Hepatocyte (in vitro differentiated cells): ENCODE results near the gene BPIFB6. TPM values are rescaled to one million over a fixed set of nuclear protein-coding genes. Genes with fewer than 3 reads are reported as not detected.

Experiments used
- DNase-seq: peaks from one replicate; pipeline ENCODE4 v3.0.0-alpha.2; 2016; ENCODE audit warnings: low spot score
- H2AFZ ChIP-seq: fragments of 200-600 bp; sonication (generic); 2 replicates; pipeline ENCODE4 v1.6.0; 2016; ENCODE audit warnings: antibody characterized with exemption, mild to moderate bottlenecking
- H3K27ac ChIP-seq: fragments of 200-600 bp; sonication (generic); 2 replicates; pipeline ENCODE4 v1.5.1; 2016; ENCODE audit warnings: mild to moderate bottlenecking
- H3K27me3 ChIP-seq: fragments of 200-600 bp; sonication (generic); 2 replicates; pipeline ENCODE4 v1.6.1; 2016
- H3K36me3 ChIP-seq: fragments of 200-600 bp; sonication (generic); replicated peaks from 2 replicates; pipeline ENCODE4 v1.5.1; 2016; ENCODE audit warnings: low read depth; ENCODE audit not compliant: insufficient read depth
- H3K4me1 ChIP-seq: fragments of 200-600 bp; sonication (generic); 2 replicates; pipeline ENCODE4 v1.5.1; 2016; ENCODE audit warnings: mild to moderate bottlenecking, moderate library complexity; ENCODE audit not compliant: insufficient read depth
- H3K4me2 ChIP-seq: fragments of 200-600 bp; sonication (generic); 2 replicates; pipeline ENCODE4 v1.6.0; 2016
- H3K4me3 ChIP-seq: fragments of 200-600 bp; sonication (generic); 2 replicates; pipeline ENCODE4 v1.5.1; 2016; ENCODE audit warnings: mild to moderate bottlenecking
- H3K79me2 ChIP-seq: fragments of 200-600 bp; sonication (generic); 2 replicates; pipeline ENCODE4 v1.6.0; 2017; ENCODE audit warnings: mild to moderate bottlenecking
- H3K9me2 ChIP-seq: fragments of 200-600 bp; sonication (generic); replicated peaks from 2 replicates; pipeline ENCODE4 v1.6.0; 2017; ENCODE audit warnings: mild to moderate bottlenecking; ENCODE audit not compliant: insufficient read depth
- H3K9me3 ChIP-seq: fragments of 200-600 bp; sonication (generic); 2 replicates; pipeline ENCODE4 v1.5.1; 2016; ENCODE audit warnings: low read depth, mild to moderate bottlenecking
- H4K20me1 ChIP-seq: fragments of 200-600 bp; sonication (generic); 2 replicates; pipeline ENCODE4 v1.6.0; 2016; ENCODE audit warnings: mild to moderate bottlenecking; ENCODE audit not compliant: insufficient read depth, poor library complexity, severe bottlenecking
- EZH2 ChIP-seq: fragments of 200-600 bp; sonication (generic); IDR thresholded peaks from 2 replicates; pipeline ENCODE4 v1.6.1; 2016; ENCODE audit warnings: antibody characterized with exemption, mild to moderate bottlenecking, borderline replicate concordance
- EZH2phosphoT487 ChIP-seq: fragments of 200-600 bp; sonication (generic); IDR thresholded peaks from one replicate; pipeline ENCODE4 v1.6.1; 2018; ENCODE audit warnings: antibody characterized with exemption, mild to moderate bottlenecking, low read depth, moderate library complexity; ENCODE audit not compliant: unreplicated experiment, severe bottlenecking
- WGBS: methylation state at CpG from one replicate; pipeline ENCODE4 v1.1.6; 2016; ENCODE audit warnings: low lambda C conversion rate; ENCODE audit errors: missing lambda C conversion rate; 5-methylcytosine and 5-hydroxymethylcytosine counted together
- polyA plus RNA-seq: library from polyadenylated mRNA; unstranded; fragments of >200 nt; fragmentation: Nextera tagmentation; extraction: Ambion mirVana; gene quantifications from 2 replicates; pipeline ENCODE4 v1.2.1, GENCODE V29; 2016
- total RNA-seq: library from RNA; depleted of rRNA; stranded (reverse); fragments of >200 nt; gene quantifications from 2 replicates; pipeline ENCODE4 v1.2.3, GENCODE V29; 2014
- TF ChIP-seq, protein P1 (sequence below): fragments of 200-600 bp; sonication (generic); IDR thresholded peaks from 2 replicates; pipeline ENCODE4 v1.5.1; 2016; ENCODE audit warnings: antibody characterized with exemption, mild to moderate bottlenecking; ENCODE audit not compliant: poor library complexity

BPIFB6 gene
- total and polyA plus RNA-seq, 2 experiments from 2014 or later = not detected

GRCh38 chr20:33005908-33006775 lies 25.3 kb upstream of the BPIFB6 start:
- Histone ChIP-seq H3K9me3 (no peaks in the 10 kb centered on the region), H3K27ac (no peak overlapping the region), H3K27me3 (peaks cover 2% of the 10 kb centered on the region), H2AFZ (no peak overlapping the region), H4K20me1 (no peaks in the 10 kb centered on the region), H3K4me1 (no peaks in the 10 kb centered on the region), H3K9me2 (no peaks in the 10 kb centered on the region), H3K4me2 (no peak overlapping the region), H3K79me2 (no peaks in the 10 kb centered on the region), H3K4me3 (no peak overlapping the region), H3K36me3 (no peaks in the 10 kb centered on the region)
- 82% methylated on average over 8 of the region's 8 CpGs for WGBS
- no peak for DNase-seq
- TF ChIP-seq, protein P1, sequence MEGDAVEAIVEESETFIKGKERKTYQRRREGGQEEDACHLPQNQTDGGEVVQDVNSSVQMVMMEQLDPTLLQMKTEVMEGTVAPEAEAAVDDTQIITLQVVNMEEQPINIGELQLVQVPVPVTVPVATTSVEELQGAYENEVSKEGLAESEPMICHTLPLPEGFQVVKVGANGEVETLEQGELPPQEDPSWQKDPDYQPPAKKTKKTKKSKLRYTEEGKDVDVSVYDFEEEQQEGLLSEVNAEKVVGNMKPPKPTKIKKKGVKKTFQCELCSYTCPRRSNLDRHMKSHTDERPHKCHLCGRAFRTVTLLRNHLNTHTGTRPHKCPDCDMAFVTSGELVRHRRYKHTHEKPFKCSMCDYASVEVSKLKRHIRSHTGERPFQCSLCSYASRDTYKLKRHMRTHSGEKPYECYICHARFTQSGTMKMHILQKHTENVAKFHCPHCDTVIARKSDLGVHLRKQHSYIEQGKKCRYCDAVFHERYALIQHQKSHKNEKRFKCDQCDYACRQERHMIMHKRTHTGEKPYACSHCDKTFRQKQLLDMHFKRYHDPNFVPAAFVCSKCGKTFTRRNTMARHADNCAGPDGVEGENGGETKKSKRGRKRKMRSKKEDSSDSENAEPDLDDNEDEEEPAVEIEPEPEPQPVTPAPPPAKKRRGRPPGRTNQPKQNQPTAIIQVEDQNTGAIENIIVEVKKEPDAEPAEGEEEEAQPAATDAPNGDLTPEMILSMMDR = no peak
- TF ChIP-seq EZH2phosphoT487 = no peak
- no peak for TF ChIP-seq EZH2

DNA sequence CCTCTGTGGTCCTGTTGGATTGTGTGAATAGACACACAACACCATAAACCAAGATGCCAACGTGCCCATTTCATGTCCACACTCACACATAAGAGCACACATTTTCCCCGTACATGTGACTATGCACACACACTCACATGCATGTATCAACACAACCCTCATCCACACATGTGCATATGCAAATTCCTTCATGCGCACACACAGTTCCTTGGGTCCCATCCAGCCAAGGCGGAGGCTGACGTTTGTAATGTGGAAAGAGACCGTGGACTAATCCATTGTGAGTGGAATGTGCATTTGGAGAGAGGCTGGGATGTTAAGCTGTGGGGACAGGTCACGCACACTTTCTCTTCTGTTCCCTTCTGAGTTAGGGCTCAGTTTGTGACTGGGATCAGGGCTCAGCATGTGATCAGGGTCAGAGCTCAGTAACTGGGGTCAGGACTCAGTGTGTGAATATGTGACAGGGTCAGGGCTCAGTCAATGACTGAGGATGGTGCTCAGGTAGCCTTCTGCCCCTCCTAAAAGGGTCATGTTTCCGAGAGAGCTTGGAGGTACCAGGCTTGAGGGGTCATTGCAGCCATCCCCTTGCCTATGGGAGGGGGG lies 24.6 kb upstream of the BPIFB6 start:
- TF ChIP-seq, protein P1 = no peak
- TF ChIP-seq EZH2 = no peak
- TF ChIP-seq EZH2phosphoT487 = no peak
- Histone ChIP-seq H3K4me2 (no peak overlapping the region), H3K9me2 (no peaks in the 10 kb centered on the region), H3K36me3 (no peaks in the 10 kb centered on the region), H3K27me3 (peaks cover 6% of the 10 kb centered on the region), H4K20me1 (no peaks in the 10 kb centered on the region), H2AFZ (no peak overlapping the region), H3K4me1 (no peaks in the 10 kb centered on the region), H3K9me3 (no peaks in the 10 kb centered on the region), H3K79me2 (no peaks in the 10 kb centered on the region), H3K4me3 (no peak overlapping the region), H3K27ac (no peak overlapping the region)
- WGBS = 89% methylated on average over 8 of the region's 8 CpGs
- DNase-seq = no peak

DNA sequence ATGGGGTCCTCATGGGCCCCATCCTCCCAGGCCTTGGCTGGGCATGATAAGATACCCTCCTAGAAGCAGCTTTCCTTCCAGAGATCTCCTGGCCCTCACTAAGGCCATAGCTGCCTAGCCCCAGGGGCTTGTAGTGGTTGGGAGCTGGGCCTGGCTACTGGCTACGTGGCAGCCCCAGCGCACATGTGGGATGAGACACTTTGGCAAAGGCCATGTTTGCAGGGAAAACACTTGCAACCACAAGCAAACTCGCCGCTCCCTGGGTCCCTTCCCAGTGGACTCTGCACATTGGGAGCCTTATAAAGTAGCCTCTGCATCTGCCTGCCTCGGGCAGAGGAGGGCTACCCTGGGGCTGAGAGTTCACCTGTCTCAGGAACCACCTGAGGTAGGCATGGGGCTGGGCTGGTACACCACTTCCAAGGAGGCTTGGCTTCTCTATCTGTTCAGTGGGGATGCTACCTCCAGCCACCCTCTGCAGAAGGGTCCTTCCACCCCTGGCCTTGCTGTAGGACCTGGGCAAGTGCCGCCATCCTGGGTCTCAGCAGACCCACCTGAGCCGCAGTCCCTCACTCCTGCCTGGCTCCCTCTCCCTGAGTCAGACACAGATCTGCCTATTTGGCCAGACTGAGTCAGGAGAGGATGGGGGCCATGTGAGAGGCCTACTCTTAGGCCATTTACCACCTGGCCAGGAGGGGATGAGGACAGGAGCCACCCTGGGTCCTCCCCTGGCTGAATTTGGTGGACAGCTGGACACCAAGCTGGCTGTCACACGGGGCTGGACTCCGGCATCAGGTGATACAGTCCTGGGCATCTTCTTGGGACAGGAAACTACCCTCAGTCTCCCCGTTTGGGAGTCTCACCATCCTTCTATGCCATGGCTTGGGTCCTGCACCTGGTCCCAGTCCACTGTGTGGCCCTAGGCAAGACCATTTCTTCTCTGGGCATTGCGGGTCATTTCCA lies 23.8 kb upstream of the BPIFB6 start, which contains the start of gene BPIFB2:
TSS of gene BPIFB2 (plus strand) at position 329 of the 960 bp plus-strand sequence. CDS start 871 bp downstream, outside the sequence.
- WGBS = 84% methylated on average over 11 of the region's 11 CpGs
- H3K27me3 ChIP-seq = peaks cover 14% of the 10 kb centered on the region

More for the DNA sequence above, 23.8 kb upstream of the BPIFB6 start, which contains the start of gene BPIFB2:
- H3K9me2 ChIP-seq = no peaks in the 10 kb centered on the region
- no peak within 1 kb of the TSS for H3K27ac ChIP-seq
- no peak within 1 kb of the TSS for H2AFZ ChIP-seq
- H3K4me2 ChIP-seq = no peak within 1 kb of the TSS
- TF ChIP-seq, protein P1 = no peak
- TF ChIP-seq EZH2phosphoT487 = no peak
- no peak for TF ChIP-seq EZH2
- H3K9me3 ChIP-seq = no peaks in the 10 kb centered on the region
- no peaks in the 10 kb centered on the region for H3K4me1 ChIP-seq
- DNase-seq = no peak
- no peak within 1 kb of the TSS for H3K4me3 ChIP-seq
- H3K36me3 ChIP-seq = no peaks in the 10 kb centered on the region
- H4K20me1 ChIP-seq = no peaks in the 10 kb centered on the region
- H3K79me2 ChIP-seq = no peaks in the 10 kb centered on the region
